Adrenal gland (tissue), 5 donors: Measurements from ENCODE around the gene IRX5.

ENCODE experiments used
- CTCF ChIP-seq, 6 experiments: fragments of 450-650 bp in 4 of 6; fragments of 200-600 bp in 2 of 6; sonication (generic) in 1 of 6; IDR thresholded peaks; 1 replicate in 5 of 6; 2 replicates in 1 of 6; pipeline versions ENCODE4 v1.5.1 to v1.8.0; 2016 to 2021; ENCODE audit warnings: antibody characterized with exemption in 6 of 6, mild to moderate bottlenecking in 2 of 6, moderate library complexity in 1 of 6
- POLR2A ChIP-seq, 2 donors: fragments of 450-650 bp; IDR thresholded peaks; one replicate each; pipeline ENCODE4 v1.6.1; 2017; ENCODE audit warnings: antibody characterized with exemption in 2 of 2, mild to moderate bottlenecking in 2 of 2, moderate library complexity in 1 of 2
- donor health status: DM: no; HTN: no; CAD: no.

- TF ChIP-seq CTCF (IDR thresholded peaks at IDR 0.05) (no peak), POLR2A (IDR thresholded peaks at IDR 0.05) (no peak)
Observed at GRCh38 chr16:54926166-54926838, 4.4 kb upstream of the IRX5 start.
